ENCODE results near the gene RASSF1. TPM values are rescaled to one million over a fixed set of nuclear protein-coding genes. Genes with fewer than 3 reads are reported as not detected.

The RASSF1 gene
- total and polyA plus RNA-seq, 2 of the 8 experiments (the other 6 are each of a cell fraction or from before 2014, with no cell fraction given), result 10.3 to 15.7 TPM

GRCh38 chr3:50318615-50319014, 22.0 kb downstream of the RASSF1 start (continued):
- TF ChIP-seq CHD7 (IDR thresholded peaks at IDR 0.05; ENCODE audit: insufficient replicate concordance, low read length), result no peak
- no peak for TF ChIP-seq POLR2AphosphoS5 (IDR thresholded peaks at IDR 0.05; ENCODE audit: low read depth, low read length)
- TF ChIP-seq CREB1 (IDR thresholded peaks at IDR 0.05), result no peak
- no peak for TF ChIP-seq CHD2 (IDR thresholded peaks at IDR 0.05; ENCODE audit: low read length)
- TF ChIP-seq NANOG (IDR thresholded peaks at IDR 0.05; ENCODE audit: insufficient read depth, low read depth, low read length, poor library complexity, severe bottlenecking), result no peak
- no peak for TF ChIP-seq EP300 (IDR thresholded peaks at IDR 0.05; ENCODE audit: borderline replicate concordance in 1 of 2, low read depth in 2 of 2, low read length in 2 of 2)
- no peak for TF ChIP-seq TEAD4 (IDR thresholded peaks at IDR 0.05; ENCODE audit: low read depth, low read length)
- TF ChIP-seq MAX (IDR thresholded peaks at IDR 0.05), result no peak
- no peak for TF ChIP-seq RNF2 (IDR thresholded peaks at IDR 0.05; ENCODE audit: borderline replicate concordance, low read depth, low read length, missing control alignments, poor library complexity, severe bottlenecking)
- no peak for TF ChIP-seq SAP30 (IDR thresholded peaks at IDR 0.05; ENCODE audit: insufficient read depth, insufficient replicate concordance, low read length)
- TF ChIP-seq CBX8 (IDR thresholded peaks at IDR 0.05; ENCODE audit: borderline replicate concordance, low read depth, low read length), result no peak

All from H1 (cell line).